Measurements from ENCODE around the gene SYNCRIP.

The SYNCRIP gene

DNA sequence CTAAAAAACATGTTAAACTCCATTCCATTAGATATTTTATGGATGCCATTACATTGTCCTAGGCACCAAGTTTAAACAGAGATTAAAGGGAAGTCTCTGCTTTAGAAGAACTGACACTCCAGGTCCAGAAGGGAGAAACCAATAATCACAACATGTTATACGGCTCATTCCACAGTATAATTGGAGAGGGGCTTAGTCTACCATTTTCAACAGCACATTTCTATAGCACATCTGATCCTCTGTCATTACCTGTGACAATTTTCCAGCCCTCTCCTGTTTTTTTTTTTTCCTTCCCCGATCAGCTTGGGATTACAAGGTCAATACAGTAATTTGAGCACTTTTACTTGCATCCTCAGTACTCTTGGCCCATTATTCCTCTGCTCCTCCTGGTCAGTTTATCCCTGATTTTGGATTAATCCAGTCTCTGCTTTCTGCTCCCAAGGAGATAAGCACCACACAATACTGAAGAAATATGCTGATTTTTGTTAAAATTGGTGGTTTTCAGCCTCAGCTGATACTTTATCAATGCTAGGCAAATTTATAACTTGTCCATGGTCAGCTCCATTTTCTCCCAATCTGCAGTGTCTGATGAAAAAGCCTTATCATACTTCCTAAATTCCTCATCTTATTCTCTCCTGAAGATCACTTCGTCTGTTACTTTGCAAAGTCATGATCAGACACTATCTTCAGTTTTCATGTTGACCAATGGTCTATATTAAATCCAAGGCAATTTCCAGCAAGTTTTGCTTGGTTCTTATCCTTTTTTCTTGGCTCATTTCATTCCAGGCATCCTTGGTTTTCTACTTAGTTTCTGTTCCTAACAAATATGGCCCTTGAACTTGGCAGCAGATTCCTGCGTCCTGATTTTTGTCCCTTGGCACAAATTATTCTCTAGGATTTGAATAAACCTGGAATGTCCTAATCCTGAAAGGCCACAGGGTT is 30.8 kb upstream of the SYNCRIP start:
- no peak for DNase-seq (ENCODE audit: extremely low read depth, insufficient read length)
- Histone ChIP-seq H3K36me3 (ENCODE audit: control insufficient read depth, insufficient read depth, low read length) (peaks cover 6% of the 10 kb centered on the region), H3K4me3 (replicated peaks; ENCODE audit: low read depth, low read length) (no peak overlapping the region), H3K27me3 (replicated peaks; ENCODE audit: control insufficient read depth, insufficient read depth, low read length) (no peaks in the 10 kb centered on the region)
- TF ChIP-seq CTCF (IDR thresholded peaks at IDR 0.05; ENCODE audit: insufficient read depth, low read length, poor library complexity, severe bottlenecking) = no peak

DNA sequence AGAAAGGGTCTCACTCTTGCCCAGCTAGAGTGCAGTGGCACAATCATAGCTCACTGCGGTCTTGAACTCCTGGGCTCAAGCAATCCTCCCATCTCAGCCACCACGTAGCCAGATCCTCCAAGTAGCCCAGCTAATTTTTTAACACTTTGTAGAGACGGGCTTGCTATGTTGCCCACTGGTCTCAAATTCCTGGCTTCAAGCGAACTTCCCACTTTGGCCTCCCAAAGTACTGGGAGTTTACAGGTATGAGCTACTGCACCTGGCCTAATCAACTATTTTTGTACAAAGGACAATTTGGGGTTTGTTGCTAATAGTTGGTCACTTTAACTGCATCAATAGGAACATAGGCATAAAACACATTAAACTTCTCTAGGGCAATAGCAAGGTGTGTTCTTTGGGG is 29.9 kb upstream of the SYNCRIP start:
- Histone ChIP-seq H3K27me3 (replicated peaks; ENCODE audit: control insufficient read depth, insufficient read depth, low read length) (no peaks in the 10 kb centered on the region), H3K4me3 (replicated peaks; ENCODE audit: low read depth, low read length) (no peak overlapping the region), H3K36me3 (ENCODE audit: control insufficient read depth, insufficient read depth, low read length) (peaks cover 6% of the 10 kb centered on the region)
- no peak for TF ChIP-seq CTCF (IDR thresholded peaks at IDR 0.05; ENCODE audit: insufficient read depth, low read length, poor library complexity, severe bottlenecking)
- DNase-seq (ENCODE audit: extremely low read depth, insufficient read length) = no peak

DNA sequence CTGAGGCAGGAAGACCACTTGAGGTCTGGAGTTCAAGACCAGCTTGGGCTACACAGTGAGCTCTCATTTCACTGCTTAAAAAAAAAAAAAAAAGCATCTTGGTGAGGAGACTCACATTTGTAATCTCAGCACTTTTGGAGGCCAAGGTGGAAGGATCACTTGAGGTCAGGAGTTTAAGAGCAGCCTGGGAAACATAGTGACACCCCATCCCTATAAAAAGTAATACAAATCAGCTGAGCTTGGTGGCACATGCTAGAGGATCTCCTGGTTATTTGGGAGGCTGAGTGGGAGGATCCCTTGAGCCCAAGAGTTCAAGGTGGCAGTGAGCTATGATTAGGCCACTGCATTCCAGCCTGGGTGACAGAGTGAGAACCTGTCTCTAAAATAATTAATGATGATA is 29.4 kb upstream of the SYNCRIP start:
- Histone ChIP-seq H3K27me3 (replicated peaks; ENCODE audit: control insufficient read depth, insufficient read depth, low read length) (no peaks in the 10 kb centered on the region), H3K36me3 (ENCODE audit: control insufficient read depth, insufficient read depth, low read length) (peaks cover 6% of the 10 kb centered on the region), H3K4me3 (replicated peaks; ENCODE audit: low read depth, low read length) (no peak overlapping the region)
- DNase-seq (ENCODE audit: extremely low read depth, insufficient read length) = no peak
- no peak for TF ChIP-seq CTCF (IDR thresholded peaks at IDR 0.05; ENCODE audit: insufficient read depth, low read length, poor library complexity, severe bottlenecking)

GRCh38 chr6:85670573-85670972 is 27.9 kb upstream of the SYNCRIP start:
- DNase-seq (ENCODE audit: extremely low read depth, insufficient read length) = no peak
- Histone ChIP-seq H3K36me3 (ENCODE audit: control insufficient read depth, insufficient read depth, low read length) (peaks cover 3% of the 10 kb centered on the region; the same call in 1 of the 2 replicates), H3K4me3 (replicated peaks; ENCODE audit: low read depth, low read length) (no peak overlapping the region), H3K27me3 (replicated peaks; ENCODE audit: control insufficient read depth, insufficient read depth, low read length) (no peaks in the 10 kb centered on the region)
- no peak for TF ChIP-seq CTCF (IDR thresholded peaks at IDR 0.05; ENCODE audit: insufficient read depth, low read length, poor library complexity, severe bottlenecking)

DNA sequence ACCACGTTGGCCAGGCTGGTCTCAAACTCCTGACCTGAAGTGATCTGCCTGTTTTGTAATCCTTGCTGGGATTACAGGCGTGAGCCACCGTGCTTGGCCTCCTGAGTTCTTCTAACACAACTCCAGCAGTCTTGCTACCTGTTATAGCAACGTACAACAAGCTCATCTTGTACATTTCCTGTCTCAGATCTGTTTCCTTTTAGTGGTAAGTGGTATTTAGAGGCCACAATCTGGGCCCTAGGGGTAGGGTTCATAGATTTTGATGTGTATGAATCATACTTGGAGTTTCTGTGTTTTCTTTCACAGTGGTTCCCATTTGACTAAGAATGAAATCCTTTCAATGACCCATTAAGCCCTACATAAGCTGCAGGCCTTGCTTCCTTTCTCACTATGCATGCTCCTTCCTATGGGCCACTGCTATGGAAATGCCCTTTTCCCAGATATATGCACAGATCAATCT is 27.1 kb upstream of the SYNCRIP start:
- TF ChIP-seq CTCF (IDR thresholded peaks at IDR 0.05; ENCODE audit: insufficient read depth, low read length, poor library complexity, severe bottlenecking) = no peak
- Histone ChIP-seq H3K4me3 (replicated peaks; ENCODE audit: low read depth, low read length) (no peak overlapping the region; the same call in 1 of the 2 replicates), H3K36me3 (ENCODE audit: control insufficient read depth, insufficient read depth, low read length) (no peaks in the 10 kb centered on the region; the same call in 1 of the 2 replicates), H3K27me3 (replicated peaks; ENCODE audit: control insufficient read depth, insufficient read depth, low read length) (no peaks in the 10 kb centered on the region)
- peak; percentile 63 for DNase-seq (ENCODE audit: extremely low read depth, insufficient read length)

Measured in GM06990 (cell line).